ENCODE results near the gene WDR46.
A peak's percentile ranks its signal among the peaks of the same experiment; 100 is the strongest.

WDR46 gene

DNA sequence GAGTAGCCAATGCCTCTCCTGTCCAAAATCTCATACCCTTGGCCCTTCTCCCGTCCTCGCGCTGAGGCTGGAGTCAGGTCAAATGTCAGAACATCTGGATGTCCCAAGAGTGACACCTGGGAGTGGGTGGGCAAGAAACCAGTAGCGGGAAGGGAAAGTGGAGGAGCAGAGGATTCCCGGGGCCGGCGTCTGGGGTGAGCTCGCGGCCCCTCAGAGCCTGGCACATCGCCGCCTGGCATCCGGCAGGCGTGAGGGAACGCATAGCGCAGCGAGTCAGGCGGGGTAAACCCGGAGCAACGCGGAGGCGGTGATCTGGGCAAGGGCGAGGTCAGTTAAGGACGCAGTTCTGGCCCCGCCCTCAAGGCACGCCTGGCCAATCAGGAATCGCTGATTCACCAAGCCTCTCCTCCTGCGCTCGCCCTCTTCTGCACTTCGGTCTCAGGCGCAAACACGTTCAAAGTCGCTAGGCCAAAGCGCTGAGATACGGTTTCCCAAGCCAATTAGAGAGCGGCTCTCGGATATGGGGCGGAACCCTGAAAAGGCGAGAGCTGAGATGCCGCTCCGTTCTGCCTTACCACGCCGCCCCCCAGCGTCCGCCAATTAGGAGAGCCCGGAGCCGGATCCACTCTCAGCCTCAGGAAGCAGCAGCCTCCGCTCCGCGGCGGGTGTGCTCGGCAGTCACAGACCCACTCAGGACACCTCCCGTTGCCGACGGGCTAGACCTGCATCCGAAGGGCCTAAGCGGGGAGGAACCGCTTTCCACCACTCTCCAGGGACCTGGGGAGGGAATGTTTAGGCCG is 39.9 kb downstream of the WDR46 start:
- no peak for TF ChIP-seq EZH2phosphoT487 (IDR thresholded peaks at IDR 0.05; ENCODE audit: borderline replicate concordance, low read length)
- TF ChIP-seq, protein P1, sequence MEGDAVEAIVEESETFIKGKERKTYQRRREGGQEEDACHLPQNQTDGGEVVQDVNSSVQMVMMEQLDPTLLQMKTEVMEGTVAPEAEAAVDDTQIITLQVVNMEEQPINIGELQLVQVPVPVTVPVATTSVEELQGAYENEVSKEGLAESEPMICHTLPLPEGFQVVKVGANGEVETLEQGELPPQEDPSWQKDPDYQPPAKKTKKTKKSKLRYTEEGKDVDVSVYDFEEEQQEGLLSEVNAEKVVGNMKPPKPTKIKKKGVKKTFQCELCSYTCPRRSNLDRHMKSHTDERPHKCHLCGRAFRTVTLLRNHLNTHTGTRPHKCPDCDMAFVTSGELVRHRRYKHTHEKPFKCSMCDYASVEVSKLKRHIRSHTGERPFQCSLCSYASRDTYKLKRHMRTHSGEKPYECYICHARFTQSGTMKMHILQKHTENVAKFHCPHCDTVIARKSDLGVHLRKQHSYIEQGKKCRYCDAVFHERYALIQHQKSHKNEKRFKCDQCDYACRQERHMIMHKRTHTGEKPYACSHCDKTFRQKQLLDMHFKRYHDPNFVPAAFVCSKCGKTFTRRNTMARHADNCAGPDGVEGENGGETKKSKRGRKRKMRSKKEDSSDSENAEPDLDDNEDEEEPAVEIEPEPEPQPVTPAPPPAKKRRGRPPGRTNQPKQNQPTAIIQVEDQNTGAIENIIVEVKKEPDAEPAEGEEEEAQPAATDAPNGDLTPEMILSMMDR (IDR thresholded peaks at IDR 0.05; ENCODE audit: low read depth, low read length, poor library complexity, severe bottlenecking) = no peak
- H3K27ac ChIP-seq (ENCODE audit: low read depth, low read length) = peak overlapping the region; percentile 63
- H3K4me2 ChIP-seq (ENCODE audit: low read length) = peak overlapping the region; percentile 92
- peaks cover 14% of the 10 kb centered on the region for H3K36me3 ChIP-seq (ENCODE audit: control insufficient read depth, low read length)
- peaks cover 8% of the 10 kb centered on the region for H3K79me2 ChIP-seq (ENCODE audit: control insufficient read depth, low read length)
- no peaks in the 10 kb centered on the region for H4K20me1 ChIP-seq (ENCODE audit: control insufficient read depth, insufficient read depth, low read depth, low read length)
- peak overlapping the region; percentile 73 for H3K4me3 ChIP-seq (ENCODE audit: low read length)
- H3F3A ChIP-seq (ENCODE audit: control insufficient read depth, insufficient read depth) = peaks cover 8% of the 10 kb centered on the region
- no peaks in the 10 kb centered on the region for H3K9me3 ChIP-seq (ENCODE audit: control insufficient read depth, insufficient read depth, low read length)
- no peaks in the 10 kb centered on the region for H3K9me2 ChIP-seq (replicated peaks; ENCODE audit: control insufficient read depth, low read length)
- H3K4me1 ChIP-seq (ENCODE audit: control insufficient read depth, low read length) = peaks cover 23% of the 10 kb centered on the region
- no peaks in the 10 kb centered on the region for H3K27me3 ChIP-seq (ENCODE audit: control insufficient read depth, low read length)

DNA sequence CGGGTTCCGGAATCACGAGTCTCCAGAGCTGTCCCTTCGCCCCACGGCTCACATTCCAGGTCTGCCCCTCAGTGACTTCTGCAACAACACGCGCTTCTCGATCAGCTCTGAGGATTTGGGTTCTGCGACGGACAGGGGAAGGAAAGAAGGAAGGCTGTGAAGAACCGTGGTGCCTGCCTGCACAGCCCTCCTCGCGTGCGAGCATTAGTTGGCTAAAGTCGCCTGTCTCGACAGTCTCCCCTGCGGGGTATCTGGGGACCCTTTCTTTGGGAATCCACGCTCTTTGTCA is 40.5 kb downstream of the WDR46 start:
- no peak for TF ChIP-seq EZH2phosphoT487 (IDR thresholded peaks at IDR 0.05; ENCODE audit: borderline replicate concordance, low read length)
- TF ChIP-seq, protein P1 (IDR thresholded peaks at IDR 0.05; ENCODE audit: low read depth, low read length, poor library complexity, severe bottlenecking) = peak; percentile 44
- Histone ChIP-seq H4K20me1 (ENCODE audit: control insufficient read depth, insufficient read depth, low read depth, low read length) (no peaks in the 10 kb centered on the region), H3K36me3 (ENCODE audit: control insufficient read depth, low read length) (peaks cover 14% of the 10 kb centered on the region), H3K27ac (ENCODE audit: low read depth, low read length) (peak overlapping the region; percentile 63), H3K27me3 (ENCODE audit: control insufficient read depth, low read length) (no peaks in the 10 kb centered on the region), H3K4me2 (ENCODE audit: low read length) (peak overlapping the region; percentile 92), H3K9me3 (ENCODE audit: control insufficient read depth, insufficient read depth, low read length) (no peaks in the 10 kb centered on the region), H3K79me2 (ENCODE audit: control insufficient read depth, low read length) (peaks cover 8% of the 10 kb centered on the region), H3F3A (ENCODE audit: control insufficient read depth, insufficient read depth) (peaks cover 8% of the 10 kb centered on the region), H3K9me2 (replicated peaks; ENCODE audit: control insufficient read depth, low read length) (no peaks in the 10 kb centered on the region), H3K4me1 (ENCODE audit: control insufficient read depth, low read length) (peaks cover 23% of the 10 kb centered on the region), H3K4me3 (ENCODE audit: low read length) (peak overlapping the region; percentile 73)

DNA sequence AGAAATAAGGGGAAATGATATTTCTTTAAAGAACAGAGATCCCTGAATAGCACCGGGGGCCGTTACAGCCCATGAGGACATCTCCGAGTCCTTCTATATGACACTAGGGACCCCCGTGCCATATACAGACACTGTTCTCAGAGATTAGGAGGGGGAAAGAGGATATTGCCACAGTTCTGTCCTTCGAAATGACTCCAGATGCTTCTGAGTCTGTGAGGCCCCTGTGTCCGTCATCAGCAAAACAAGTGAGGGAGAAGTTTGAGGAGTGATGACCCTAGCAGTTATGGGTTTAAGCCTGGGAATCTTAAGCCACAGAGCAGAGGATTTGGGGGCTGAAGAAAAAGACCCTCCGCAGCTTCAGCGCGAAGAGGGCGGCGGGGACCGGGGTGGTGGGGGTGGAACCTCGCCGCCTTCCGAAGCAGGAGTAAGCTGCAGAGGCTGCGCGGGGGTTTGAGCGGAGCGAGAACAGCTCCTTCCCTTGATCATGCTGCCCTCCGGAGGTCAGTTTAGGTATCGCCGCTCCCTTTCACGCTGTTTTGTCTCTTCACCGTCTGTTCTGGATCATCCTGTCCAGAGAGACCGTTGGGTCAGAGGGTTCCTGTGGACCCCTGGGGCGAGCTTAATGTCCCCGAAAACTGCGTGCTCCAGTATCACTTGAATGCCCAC is 40.9 kb downstream of the WDR46 start:
- Histone ChIP-seq H3K4me2 (ENCODE audit: low read length) (peak overlapping the region; percentile 92), H3K9me2 (replicated peaks; ENCODE audit: control insufficient read depth, low read length) (no peaks in the 10 kb centered on the region), H3F3A (ENCODE audit: control insufficient read depth, insufficient read depth) (peaks cover 11% of the 10 kb centered on the region), H3K36me3 (ENCODE audit: control insufficient read depth, low read length) (peaks cover 14% of the 10 kb centered on the region), H3K27me3 (ENCODE audit: control insufficient read depth, low read length) (peaks cover 4% of the 10 kb centered on the region; the same call in 1 of the 2 replicates), H3K79me2 (ENCODE audit: control insufficient read depth, low read length) (peaks cover 8% of the 10 kb centered on the region), H4K20me1 (ENCODE audit: control insufficient read depth, insufficient read depth, low read depth, low read length) (no peaks in the 10 kb centered on the region), H3K4me1 (ENCODE audit: control insufficient read depth, low read length) (peaks cover 23% of the 10 kb centered on the region), H3K9me3 (ENCODE audit: control insufficient read depth, insufficient read depth, low read length) (no peaks in the 10 kb centered on the region), H3K4me3 (ENCODE audit: low read length) (peak overlapping the region; percentile 73), H3K27ac (ENCODE audit: low read depth, low read length) (peak overlapping the region; percentile 63)
- TF ChIP-seq, protein P1 (IDR thresholded peaks at IDR 0.05; ENCODE audit: low read depth, low read length, poor library complexity, severe bottlenecking) = peak; percentile 89
- TF ChIP-seq EZH2phosphoT487 (IDR thresholded peaks at IDR 0.05; ENCODE audit: borderline replicate concordance, low read length) = no peak
